ENCODE measurements around the gene NOL3. TPM values are rescaled to one million over a fixed set of nuclear protein-coding genes. Genes with fewer than 3 reads are reported as not detected.

The NOL3 gene
- total and polyA plus RNA-seq, 8 donors = 11.4 to 492 (median 35.3) TPM

GRCh38 chr16:67199011-67199807 is 28.9 kb downstream of the NOL3 start, which contains the start of gene ELMO3:
Gene ELMO3 (plus strand): TSS chr16:67199131. CDS start chr16:67199327, 196 bp downstream.
- H3K4me1 ChIP-seq = peaks cover 15 to 54% (median 35%) of the 10 kb centered on the region in 4 donors
- no peaks in the 10 kb centered on the region for H3K9me3 ChIP-seq
- peak within 1 kb of the TSS; percentile 77 to 90 (median 84) for H3K27ac ChIP-seq
- no peaks in the 10 kb centered on the region for H3K27me3 ChIP-seq
- intact Hi-C loops (cut with DNase I; ENCODE audit: low total_unique reads) = no loop called here
- peak; percentile 86 to 90 for DNase-seq
- peaks cover 69 to 99% (median 83%) of the 10 kb centered on the region in 4 donors for H3K36me3 ChIP-seq
- TF ChIP-seq POLR2AphosphoS5 (IDR thresholded peaks at IDR 0.05) (peak in 2 of 3 donors; percentile 91 to 92), EP300 (IDR thresholded peaks at IDR 0.05) (no peak), POLR2A (IDR thresholded peaks at IDR 0.05) (peak in 1 of 4 donors; percentile 47), CTCF (IDR thresholded peaks at IDR 0.05) (peak in 4 of 7 experiments; percentile 9 to 41 (median 31))
- 24 to 58% (median 32%) methylated on average over 20 to 61 of the region's 61 CpGs for WGBS, 5 donors
- H3K4me3 ChIP-seq = peak within 1 kb of the TSS; percentile 38 to 61 (median 46)

- H3K27me3 ChIP-seq = no peaks in the 10 kb centered on the region
- H3K36me3 ChIP-seq = peaks cover 63 to 99% (median 83%) of the 10 kb centered on the region in 4 donors
- peaks cover 15 to 48% (median 31%) of the 10 kb centered on the region in 4 donors for H3K4me1 ChIP-seq
- H3K27ac ChIP-seq = peak overlapping the region; percentile 77 to 90 (median 84)
- intact Hi-C loops (cut with DNase I; ENCODE audit: low total_unique reads) = no loop called here
- peak in 1 of 7 experiments; percentile 4 for TF ChIP-seq CTCF (IDR thresholded peaks at IDR 0.05)
- TF ChIP-seq EP300 (IDR thresholded peaks at IDR 0.05) = no peak
- H3K9me3 ChIP-seq = no peaks in the 10 kb centered on the region
- H3K4me3 ChIP-seq = peak overlapping the region; percentile 38 to 61 (median 46)
- DNase-seq = peak in 1 of 2 donors; percentile 59
- WGBS, 5 donors = 27 to 52% (median 33%) methylated on average over 19 to 22 of the region's 22 CpGs
Observed at GRCh38 chr16:67199808-67200198, 29.5 kb downstream of the NOL3 start.

GRCh38 chr16:67200491-67200890 is 30.2 kb downstream of the NOL3 start:
- Histone ChIP-seq H3K27me3 (no peaks in the 10 kb centered on the region), H3K4me3 (peak overlapping the region in 1 of 4 donors; percentile 61), H3K36me3 (peaks cover 56 to 97% (median 76%) of the 10 kb centered on the region in 4 donors), H3K4me1 (peaks cover 15 to 42% (median 31%) of the 10 kb centered on the region in 4 donors), H3K9me3 (no peaks in the 10 kb centered on the region), H3K27ac (peak overlapping the region in 1 of 5 donors; percentile 83)
- intact Hi-C loops (cut with DNase I; ENCODE audit: low total_unique reads) = no loop called here
- 88 to 100% (median 91%) methylated on average over 2 to 8 of the region's 8 CpGs for WGBS, 5 donors
- DNase-seq = no peak
- TF ChIP-seq CTCF (IDR thresholded peaks at IDR 0.05) (no peak), POLR2AphosphoS5 (IDR thresholded peaks at IDR 0.05) (no peak), POLR2A (IDR thresholded peaks at IDR 0.05) (no peak), EP300 (IDR thresholded peaks at IDR 0.05) (no peak)

GRCh38 chr16:67201411-67202345 is 31.3 kb downstream of the NOL3 start:
- intact Hi-C loops (cut with DNase I; ENCODE audit: low total_unique reads) = no loop called here
- H3K36me3 ChIP-seq = peaks cover 45 to 91% (median 65%) of the 10 kb centered on the region in 4 donors
- no peaks in the 10 kb centered on the region for H3K27me3 ChIP-seq
- no peak for DNase-seq
- no peak overlapping the region for H3K4me3 ChIP-seq
- no peaks in the 10 kb centered on the region for H3K9me3 ChIP-seq
- no peak overlapping the region for H3K27ac ChIP-seq
- TF ChIP-seq CTCF (IDR thresholded peaks at IDR 0.05) (no peak), POLR2A (IDR thresholded peaks at IDR 0.05) (no peak), EP300 (IDR thresholded peaks at IDR 0.05) (no peak), POLR2AphosphoS5 (IDR thresholded peaks at IDR 0.05) (no peak)
- peaks cover 15 to 36% (median 31%) of the 10 kb centered on the region in 4 donors for H3K4me1 ChIP-seq
- 91 to 95% (median 93%) methylated on average over 13 to 40 of the region's 40 CpGs for WGBS, 5 donors
